Measurements from ENCODE around the gene CTXN1. TPM values are rescaled to one million over a fixed set of nuclear protein-coding genes. Genes with fewer than 3 reads are reported as not detected.

Gene CTXN1
- polyA plus RNA-seq, 1 of the 3 experiments (the other 2 are of a cell fraction): 53.8 TPM

DNA sequence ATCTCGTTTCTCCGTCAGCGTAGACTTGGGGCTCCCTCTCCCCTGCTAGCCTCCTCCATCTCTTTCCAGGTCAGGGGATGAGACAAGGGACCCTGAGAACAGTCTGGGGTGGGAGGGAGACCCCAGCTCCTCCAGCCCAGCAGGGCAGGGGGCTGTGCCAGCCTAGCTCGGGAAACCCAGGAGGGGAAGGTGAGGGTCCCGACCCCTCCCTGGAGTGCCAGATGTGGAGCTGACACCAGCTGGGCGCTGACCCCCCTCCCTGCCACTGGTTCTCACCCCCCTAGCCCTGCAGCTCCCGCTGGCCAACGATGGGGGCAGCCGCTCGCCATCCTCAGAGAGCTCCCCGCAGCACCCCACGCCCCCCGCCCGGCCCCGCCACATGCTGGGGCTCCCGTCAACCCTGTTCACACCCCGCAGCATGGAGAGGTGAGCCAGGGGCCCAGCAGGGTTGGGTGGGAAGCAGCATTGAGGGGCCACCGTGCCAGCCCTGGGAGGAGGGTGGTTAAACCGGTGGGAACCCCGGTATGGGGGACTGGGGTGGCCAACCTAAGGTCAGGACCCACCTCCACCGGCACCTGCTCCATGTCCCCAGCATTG, 16.4 kb downstream of the CTXN1 start:
- POLR2A ChIA-PET: no interaction called here
- H2AFZ ChIP-seq (ENCODE audit: low read depth): no peak overlapping the region
- H3K79me2 ChIP-seq (ENCODE audit: insufficient read depth): peaks cover 38% of the 10 kb centered on the region
- H3K27ac ChIP-seq (ENCODE audit: low read depth in 2 of 2, low read length in 1 of 2): no peak overlapping the region
- H3F3A ChIP-seq (replicated peaks; ENCODE audit: insufficient read depth): peaks cover 6% of the 10 kb centered on the region
- no peak for DNase-seq
- no peak overlapping the region for H3K4me3 ChIP-seq (ENCODE audit: low read depth in 2 of 2, low read length in 1 of 2)
- peaks cover 0 to 9% of the 10 kb centered on the region in 2 experiments; a peak in 2 of 4 replicates for H3K4me1 ChIP-seq (ENCODE audit: control insufficient read depth in 1 of 2, insufficient read depth in 2 of 2, low read depth in 1 of 2, low read length in 1 of 2)
- H3K36me3 ChIP-seq (replicated peaks in 1 of 2; ENCODE audit: control insufficient read depth in 1 of 2, insufficient read depth in 2 of 2, low read length in 1 of 2): peaks cover 3 to 35% of the 10 kb centered on the region in 2 experiments
- WGBS (ENCODE audit: low lambda C conversion rate): 90% methylated on average over 5 of the region's 21 CpGs
- H3K4me2 ChIP-seq: no peak overlapping the region
- H3K9me3 ChIP-seq: no peaks in the 10 kb centered on the region
- TF ChIP-seq NFIC (IDR thresholded peaks at IDR 0.05; ENCODE audit: borderline replicate concordance): no peak
- TF ChIP-seq ELF1 (IDR thresholded peaks at IDR 0.05): no peak
- TF ChIP-seq MXI1 (IDR thresholded peaks at IDR 0.05; ENCODE audit: low read depth, low read length): no peak
- no peak for TF ChIP-seq FOXJ3 (CRISPR knock-in tag; IDR thresholded peaks at IDR 0.05)
- TF ChIP-seq FOSL2 (IDR thresholded peaks at IDR 0.05; ENCODE audit: borderline replicate concordance, low read depth): no peak
- H3K9ac ChIP-seq: no peak overlapping the region
- peaks cover 34% of the 10 kb centered on the region for H4K20me1 ChIP-seq (ENCODE audit: insufficient read depth)
- H3K27me3 ChIP-seq (ENCODE audit: insufficient read depth): no peaks in the 10 kb centered on the region
- no peaks in the 10 kb centered on the region for H3K9me2 ChIP-seq
- CTCF ChIA-PET: interaction anchor here (1.6 to 1.7 kb wide), 2 partner anchors 8 to 57 kb away, joined by 4 to 5 read pairs; no protein-coding TSS in a partner anchor

DNA sequence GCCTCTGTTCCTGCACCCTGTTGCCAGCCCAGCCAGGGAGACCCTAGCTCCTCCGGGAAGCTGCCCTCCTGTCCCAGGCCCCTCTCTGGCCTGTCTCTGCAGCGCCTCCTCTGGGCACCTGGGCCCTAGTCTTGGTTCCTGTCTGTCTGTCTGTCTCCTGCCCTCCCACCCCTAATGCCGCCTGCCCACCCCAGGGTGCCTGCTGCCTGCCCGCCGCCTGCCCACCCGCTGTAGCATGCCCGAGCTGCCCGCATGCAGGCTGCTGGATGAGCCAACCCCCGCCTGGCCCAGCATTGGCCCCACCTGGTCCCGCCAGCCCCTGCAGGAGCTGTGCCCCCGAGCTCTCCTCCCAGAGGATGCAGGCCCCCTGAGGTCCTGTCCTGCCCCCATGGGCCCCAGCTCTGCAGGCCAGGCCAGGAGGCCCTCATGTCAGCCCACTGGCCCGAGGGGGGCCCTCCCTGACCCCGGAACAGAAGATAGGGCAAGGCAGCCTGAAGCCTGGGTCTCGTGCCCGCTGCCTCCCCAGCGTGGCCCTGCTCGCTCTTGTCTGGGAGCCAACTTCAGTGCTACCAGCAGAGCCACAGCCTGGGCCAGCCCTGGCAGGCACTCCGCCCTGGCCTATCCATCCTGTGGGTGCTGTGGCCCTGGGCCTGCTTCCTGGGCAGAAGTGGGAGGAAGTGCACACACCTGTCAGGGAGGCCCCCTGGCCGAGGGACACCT, 17.0 kb downstream of the CTXN1 start:
- Histone ChIP-seq H3K4me1 (ENCODE audit: control insufficient read depth in 1 of 2, insufficient read depth in 2 of 2, low read depth in 1 of 2, low read length in 1 of 2) (peaks cover 0 to 12% of the 10 kb centered on the region in 2 experiments; a peak in 2 of 4 replicates), H3K79me2 (ENCODE audit: insufficient read depth) (peaks cover 43% of the 10 kb centered on the region), H2AFZ (ENCODE audit: low read depth) (no peak overlapping the region), H3K4me3 (ENCODE audit: low read depth in 2 of 2, low read length in 1 of 2) (no peak overlapping the region), H3K27ac (ENCODE audit: low read depth in 2 of 2, low read length in 1 of 2) (no peak overlapping the region; a peak in 1 of 4 replicates), H3K9me2 (no peaks in the 10 kb centered on the region), H3K9ac (no peak overlapping the region), H3K9me3 (no peaks in the 10 kb centered on the region), H4K20me1 (ENCODE audit: insufficient read depth) (peaks cover 36% of the 10 kb centered on the region), H3K4me2 (no peak overlapping the region), H3F3A (replicated peaks; ENCODE audit: insufficient read depth) (peaks cover 6% of the 10 kb centered on the region), H3K36me3 (replicated peaks in 1 of 2; ENCODE audit: control insufficient read depth in 1 of 2, insufficient read depth in 2 of 2, low read length in 1 of 2) (peaks cover 3 to 35% of the 10 kb centered on the region in 2 experiments), H3K27me3 (ENCODE audit: insufficient read depth) (no peaks in the 10 kb centered on the region)
- DNase-seq: no peak
- CTCF ChIA-PET: interaction anchor here (1.3 to 1.7 kb wide), 3 partner anchors 9 to 56 kb away, joined by 3 to 5 read pairs (median 4); partner anchors contain the start of gene LRRC8E
- POLR2A ChIA-PET: no interaction called here
- WGBS (ENCODE audit: low lambda C conversion rate): 98% methylated on average over 11 of the region's 19 CpGs
- TF ChIP-seq MXI1 (IDR thresholded peaks at IDR 0.05; ENCODE audit: low read depth, low read length) (no peak), TEAD4 (IDR thresholded peaks at IDR 0.05; ENCODE audit: borderline replicate concordance, insufficient read depth) (no peak), TCF12 (IDR thresholded peaks at IDR 0.05) (no peak)
- TF ChIP-seq, protein P1, sequence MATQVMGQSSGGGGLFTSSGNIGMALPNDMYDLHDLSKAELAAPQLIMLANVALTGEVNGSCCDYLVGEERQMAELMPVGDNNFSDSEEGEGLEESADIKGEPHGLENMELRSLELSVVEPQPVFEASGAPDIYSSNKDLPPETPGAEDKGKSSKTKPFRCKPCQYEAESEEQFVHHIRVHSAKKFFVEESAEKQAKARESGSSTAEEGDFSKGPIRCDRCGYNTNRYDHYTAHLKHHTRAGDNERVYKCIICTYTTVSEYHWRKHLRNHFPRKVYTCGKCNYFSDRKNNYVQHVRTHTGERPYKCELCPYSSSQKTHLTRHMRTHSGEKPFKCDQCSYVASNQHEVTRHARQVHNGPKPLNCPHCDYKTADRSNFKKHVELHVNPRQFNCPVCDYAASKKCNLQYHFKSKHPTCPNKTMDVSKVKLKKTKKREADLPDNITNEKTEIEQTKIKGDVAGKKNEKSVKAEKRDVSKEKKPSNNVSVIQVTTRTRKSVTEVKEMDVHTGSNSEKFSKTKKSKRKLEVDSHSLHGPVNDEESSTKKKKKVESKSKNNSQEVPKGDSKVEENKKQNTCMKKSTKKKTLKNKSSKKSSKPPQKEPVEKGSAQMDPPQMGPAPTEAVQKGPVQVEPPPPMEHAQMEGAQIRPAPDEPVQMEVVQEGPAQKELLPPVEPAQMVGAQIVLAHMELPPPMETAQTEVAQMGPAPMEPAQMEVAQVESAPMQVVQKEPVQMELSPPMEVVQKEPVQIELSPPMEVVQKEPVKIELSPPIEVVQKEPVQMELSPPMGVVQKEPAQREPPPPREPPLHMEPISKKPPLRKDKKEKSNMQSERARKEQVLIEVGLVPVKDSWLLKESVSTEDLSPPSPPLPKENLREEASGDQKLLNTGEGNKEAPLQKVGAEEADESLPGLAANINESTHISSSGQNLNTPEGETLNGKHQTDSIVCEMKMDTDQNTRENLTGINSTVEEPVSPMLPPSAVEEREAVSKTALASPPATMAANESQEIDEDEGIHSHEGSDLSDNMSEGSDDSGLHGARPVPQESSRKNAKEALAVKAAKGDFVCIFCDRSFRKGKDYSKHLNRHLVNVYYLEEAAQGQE (IDR thresholded peaks at IDR 0.05; ENCODE audit: low read depth, low read length): no peak
- TF ChIP-seq, protein P2, sequence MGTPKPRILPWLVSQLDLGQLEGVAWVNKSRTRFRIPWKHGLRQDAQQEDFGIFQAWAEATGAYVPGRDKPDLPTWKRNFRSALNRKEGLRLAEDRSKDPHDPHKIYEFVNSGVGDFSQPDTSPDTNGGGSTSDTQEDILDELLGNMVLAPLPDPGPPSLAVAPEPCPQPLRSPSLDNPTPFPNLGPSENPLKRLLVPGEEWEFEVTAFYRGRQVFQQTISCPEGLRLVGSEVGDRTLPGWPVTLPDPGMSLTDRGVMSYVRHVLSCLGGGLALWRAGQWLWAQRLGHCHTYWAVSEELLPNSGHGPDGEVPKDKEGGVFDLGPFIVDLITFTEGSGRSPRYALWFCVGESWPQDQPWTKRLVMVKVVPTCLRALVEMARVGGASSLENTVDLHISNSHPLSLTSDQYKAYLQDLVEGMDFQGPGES (IDR thresholded peaks at IDR 0.05; ENCODE audit: low read depth, low read length): no peak
- TF ChIP-seq, protein P3, sequence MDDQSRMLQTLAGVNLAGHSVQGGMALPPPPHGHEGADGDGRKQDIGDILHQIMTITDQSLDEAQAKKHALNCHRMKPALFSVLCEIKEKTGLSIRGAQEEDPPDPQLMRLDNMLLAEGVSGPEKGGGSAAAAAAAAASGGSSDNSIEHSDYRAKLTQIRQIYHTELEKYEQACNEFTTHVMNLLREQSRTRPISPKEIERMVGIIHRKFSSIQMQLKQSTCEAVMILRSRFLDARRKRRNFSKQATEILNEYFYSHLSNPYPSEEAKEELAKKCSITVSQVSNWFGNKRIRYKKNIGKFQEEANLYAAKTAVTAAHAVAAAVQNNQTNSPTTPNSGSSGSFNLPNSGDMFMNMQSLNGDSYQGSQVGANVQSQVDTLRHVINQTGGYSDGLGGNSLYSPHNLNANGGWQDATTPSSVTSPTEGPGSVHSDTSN (IDR thresholded peaks at IDR 0.05): no peak
- TF ChIP-seq, protein P4, sequence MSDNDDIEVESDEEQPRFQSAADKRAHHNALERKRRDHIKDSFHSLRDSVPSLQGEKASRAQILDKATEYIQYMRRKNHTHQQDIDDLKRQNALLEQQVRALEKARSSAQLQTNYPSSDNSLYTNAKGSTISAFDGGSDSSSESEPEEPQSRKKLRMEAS (IDR thresholded peaks at IDR 0.05; ENCODE audit: low read depth): no peak

Measured in SK-N-SH (cell line).